ENCODE data around the gene CDON.
"Not testable (repeated sequence)": the region's sequence is repeated elsewhere in the genome, so short reads cannot be mapped to it uniquely, and the experiment has no call there.

Gene CDON

GRCh38 chr11:125925247-125925740 lies 137.4 kb downstream of the CDON start:
- no peak for DNase-seq
- TF ChIP-seq POLR2A (IDR thresholded peaks at IDR 0.05; ENCODE audit: low read length) (no peak), GATA1 (IDR thresholded peaks at IDR 0.05; ENCODE audit: low read depth, low read length) (no peak)

DNA sequence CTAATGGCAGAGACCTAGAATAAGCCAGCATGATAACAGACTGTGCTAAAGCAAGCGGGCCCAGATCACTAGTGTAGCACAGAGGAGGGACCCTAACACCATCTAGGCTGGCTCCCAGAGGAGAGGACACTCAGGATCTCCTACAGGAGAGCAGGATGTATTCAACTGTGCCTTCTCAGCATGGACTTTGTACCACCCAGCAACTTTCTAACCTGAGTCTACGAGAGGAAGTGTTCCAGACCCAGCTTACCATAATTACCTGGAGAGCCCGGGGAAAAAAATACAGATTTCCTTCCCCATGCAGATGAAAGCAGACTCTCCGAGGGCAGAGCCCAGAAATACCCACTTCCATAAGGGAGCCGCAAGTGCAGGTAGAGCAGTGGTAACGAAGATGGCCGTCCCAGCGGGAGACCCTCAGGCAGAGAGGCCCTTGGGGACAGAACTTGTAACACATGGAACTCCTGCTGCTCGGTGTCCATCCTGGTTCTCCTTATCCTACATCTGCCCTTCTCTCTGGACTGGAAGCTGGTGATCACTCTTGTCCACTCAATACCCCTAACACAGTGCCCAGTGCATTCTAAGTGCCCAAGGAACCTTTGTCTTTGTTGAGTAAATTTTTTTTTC lies 138.2 kb downstream of the CDON start:
- TF ChIP-seq POLR2A (IDR thresholded peaks at IDR 0.05; ENCODE audit: low read length) = no peak
- DNase-seq = no peak

DNA sequence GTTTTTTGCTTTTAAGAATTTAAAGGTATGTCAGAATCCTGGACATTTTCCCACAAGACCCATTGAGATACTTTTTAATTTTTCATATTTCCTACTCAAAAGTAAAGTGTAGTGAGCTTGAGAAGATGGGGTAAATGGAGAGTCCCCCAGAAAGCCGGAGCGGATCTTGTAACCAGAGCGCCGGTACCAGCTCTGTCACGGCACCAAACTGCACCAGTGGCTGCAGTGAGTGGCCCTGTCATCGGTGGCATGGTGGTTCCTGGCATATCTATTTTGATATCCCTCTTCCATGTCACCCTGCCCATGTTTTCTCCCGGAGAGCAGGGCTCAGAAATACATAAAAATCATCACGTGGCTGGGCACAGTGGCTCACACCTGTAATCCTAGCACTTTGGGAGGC lies 139.0 kb downstream of the CDON start:
- DNase-seq = no peak
- TF ChIP-seq GATA1 (IDR thresholded peaks at IDR 0.05; ENCODE audit: low read depth, low read length) = no peak
- TF ChIP-seq POLR2A (IDR thresholded peaks at IDR 0.05; ENCODE audit: low read length) = no peak

DNA sequence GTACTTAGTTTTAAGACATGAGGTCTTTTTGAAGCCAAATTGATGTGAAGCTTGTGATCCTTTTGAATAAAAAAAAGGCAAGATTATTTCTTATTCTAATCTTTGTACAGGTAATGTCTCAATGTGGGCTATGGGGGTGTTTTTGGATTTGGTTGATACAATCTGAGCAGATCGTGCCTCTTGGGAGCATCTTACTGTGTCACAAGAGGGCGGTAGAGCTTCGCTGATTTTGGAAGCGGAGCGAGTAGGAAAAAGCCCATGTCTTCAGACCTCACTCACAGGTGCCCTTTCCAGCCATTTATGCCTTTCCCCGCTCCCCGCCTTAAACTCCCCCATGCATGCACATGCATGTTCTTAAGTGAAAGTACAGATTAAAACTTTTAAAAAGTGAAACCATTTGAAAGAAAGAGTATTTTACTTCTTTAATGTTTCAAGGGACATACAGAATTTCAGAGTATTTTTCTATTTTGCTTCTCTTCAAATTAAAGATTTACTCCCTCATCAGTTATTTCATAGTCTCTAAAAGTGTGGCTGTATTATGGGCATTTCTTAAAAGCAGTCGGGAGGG lies 139.6 kb downstream of the CDON start:
- DNase-seq = peak; percentile 62 to 80
- no peak for TF ChIP-seq GATA1 (IDR thresholded peaks at IDR 0.05; ENCODE audit: low read depth, low read length)
- no peak for TF ChIP-seq POLR2A (IDR thresholded peaks at IDR 0.05; ENCODE audit: low read length)

GRCh38 chr11:125922156-125922555 lies 140.5 kb downstream of the CDON start:
- TF ChIP-seq GATA1 (IDR thresholded peaks at IDR 0.05; ENCODE audit: low read depth, low read length) (no peak), POLR2A (IDR thresholded peaks at IDR 0.05; ENCODE audit: low read length) (no peak)
- DNase-seq = no peak

DNA sequence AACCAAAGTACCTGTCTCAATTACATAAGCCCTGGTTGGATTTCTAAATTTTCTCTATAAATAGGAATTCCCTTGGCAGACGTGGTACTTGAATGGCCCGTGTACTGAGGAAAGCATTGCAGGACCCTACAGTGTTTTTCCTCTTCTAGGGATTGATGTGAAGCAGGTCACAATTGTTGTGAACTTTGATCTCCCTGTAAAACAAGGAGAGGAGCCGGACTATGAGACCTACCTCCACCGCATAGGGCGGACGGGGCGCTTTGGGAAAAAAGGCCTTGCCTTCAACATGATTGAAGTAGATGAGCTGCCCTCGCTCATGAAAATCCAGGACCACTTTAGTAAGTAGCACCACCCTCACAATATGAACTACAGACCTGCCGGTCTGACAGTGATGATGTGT lies 141.6 kb downstream of the CDON start:
- no peak for TF ChIP-seq POLR2A (IDR thresholded peaks at IDR 0.05; ENCODE audit: low read length)
- TF ChIP-seq GATA1 (IDR thresholded peaks at IDR 0.05; ENCODE audit: low read depth, low read length) = no peak
- no peak for DNase-seq

GRCh38 chr11:125918140-125918840 lies 144.4 kb downstream of the CDON start:
- no peak for DNase-seq
- TF ChIP-seq GATA1 (IDR thresholded peaks at IDR 0.05; ENCODE audit: low read depth, low read length) = no peak
- no peak for TF ChIP-seq POLR2A (IDR thresholded peaks at IDR 0.05; ENCODE audit: low read length)

GRCh38 chr11:125916683-125917347 lies 145.9 kb downstream of the CDON start:
- DNase-seq = no peak
- no peak for TF ChIP-seq POLR2A (IDR thresholded peaks at IDR 0.05; ENCODE audit: low read length)
- TF ChIP-seq GATA1 (IDR thresholded peaks at IDR 0.05; ENCODE audit: low read depth, low read length) = no peak

DNA sequence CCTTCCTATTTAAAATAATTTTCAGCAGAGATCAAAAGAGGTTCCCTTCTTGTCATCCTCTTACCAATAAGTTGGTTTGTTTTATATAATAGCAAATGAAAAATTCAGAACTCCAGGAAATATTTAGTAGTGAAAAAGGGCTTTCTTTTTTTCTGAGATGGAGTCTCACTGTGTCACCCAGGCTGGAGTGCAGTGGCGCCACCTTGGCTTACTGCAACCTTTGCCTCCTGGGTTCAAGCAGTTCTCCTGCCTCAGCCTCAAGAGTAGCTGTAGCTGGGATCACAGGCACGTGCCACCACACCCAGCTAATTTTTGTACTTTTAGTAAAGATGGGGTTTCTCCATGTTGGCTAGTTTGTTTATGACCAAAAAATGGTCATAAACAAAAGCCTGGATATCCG lies 148.1 kb downstream of the CDON start:
- not testable (repeated sequence) for DNase-seq

- no peak for TF ChIP-seq GATA1 (IDR thresholded peaks at IDR 0.05; ENCODE audit: low read depth, low read length)
- TF ChIP-seq POLR2A (IDR thresholded peaks at IDR 0.05; ENCODE audit: low read length) = no peak
These were observed 152.3 kb downstream of the CDON start for GRCh38 chr11:125910226-125910849.

More at GRCh38 chr11:125910226-125910849, 152.3 kb downstream of the CDON start:
- no peak for DNase-seq
